ENCODE results near the gene LACTB. TPM values are rescaled to one million over a fixed set of nuclear protein-coding genes. Genes with fewer than 3 reads are reported as not detected.

LACTB gene
- total RNA-seq, 1 donor from 2014 or later, result 27.4 TPM

- Histone ChIP-seq H3K27ac (replicated peaks) (no peak overlapping the region), H3K27me3 (ENCODE audit: low read depth) (no peaks in the 10 kb centered on the region), H3K4me1 (no peaks in the 10 kb centered on the region), H3K4me3 (no peak overlapping the region), H3K9me3 (replicated peaks) (no peaks in the 10 kb centered on the region), H3K36me3 (peaks cover 12% of the 10 kb centered on the region)
- intact Hi-C loops (cut with micrococcal nuclease), result no loop called here
- no peak for DNase-seq
- no peak for TF ChIP-seq CTCF (IDR thresholded peaks at IDR 0.05; ENCODE audit: borderline replicate concordance)
These were observed 19.3 kb downstream of the LACTB start for GRCh38 chr15:63140936-63141335.

GRCh38 chr15:63145426-63145825, 23.8 kb downstream of the LACTB start:
- Histone ChIP-seq H3K27me3 (ENCODE audit: low read depth) (no peaks in the 10 kb centered on the region), H3K9me3 (replicated peaks) (no peaks in the 10 kb centered on the region), H3K36me3 (peaks cover 32% of the 10 kb centered on the region), H3K27ac (replicated peaks) (no peak overlapping the region), H3K4me1 (peaks cover 6% of the 10 kb centered on the region), H3K4me3 (no peak overlapping the region)
- TF ChIP-seq CTCF (IDR thresholded peaks at IDR 0.05; ENCODE audit: borderline replicate concordance), result no peak
- intact Hi-C loops (cut with micrococcal nuclease), result no loop called here
- no peak for DNase-seq

GRCh38 chr15:63146684-63147083, 25.0 kb downstream of the LACTB start:
- Histone ChIP-seq H3K27me3 (ENCODE audit: low read depth) (no peaks in the 10 kb centered on the region), H3K9me3 (replicated peaks) (no peaks in the 10 kb centered on the region), H3K4me1 (peaks cover 17% of the 10 kb centered on the region), H3K36me3 (peaks cover 36% of the 10 kb centered on the region), H3K27ac (replicated peaks) (no peak overlapping the region), H3K4me3 (no peak overlapping the region)
- TF ChIP-seq CTCF (IDR thresholded peaks at IDR 0.05; ENCODE audit: borderline replicate concordance), result no peak
- intact Hi-C loops (cut with micrococcal nuclease), result no loop called here
- no peak for DNase-seq

- no peak for DNase-seq
- Histone ChIP-seq H3K9me3 (replicated peaks) (no peaks in the 10 kb centered on the region), H3K27ac (replicated peaks) (no peak overlapping the region), H3K4me1 (peaks cover 56% of the 10 kb centered on the region), H3K27me3 (ENCODE audit: low read depth) (no peaks in the 10 kb centered on the region), H3K4me3 (no peak overlapping the region), H3K36me3 (peaks cover 67% of the 10 kb centered on the region)
- no peak for TF ChIP-seq CTCF (IDR thresholded peaks at IDR 0.05; ENCODE audit: borderline replicate concordance)
- intact Hi-C loops (cut with micrococcal nuclease), result loop anchor here (10.0 kb wide), 1 partner anchor 123 kb away; the partner anchor contains the start of gene APH1B
These were observed 30.0 kb downstream of the LACTB start for GRCh38 chr15:63151665-63152064.

GRCh38 chr15:63155486-63155885, 33.8 kb downstream of the LACTB start:
- intact Hi-C loops (cut with micrococcal nuclease), result loop anchor here (10.0 kb wide), 1 partner anchor 119 kb away; the partner anchor contains the start of gene APH1B
- no peak for TF ChIP-seq CTCF (IDR thresholded peaks at IDR 0.05; ENCODE audit: borderline replicate concordance)
- Histone ChIP-seq H3K27ac (replicated peaks) (peak overlapping the region; percentile 97), H3K9me3 (replicated peaks) (no peaks in the 10 kb centered on the region), H3K36me3 (peaks cover 47% of the 10 kb centered on the region), H3K4me1 (peaks cover 65% of the 10 kb centered on the region), H3K27me3 (ENCODE audit: low read depth) (no peaks in the 10 kb centered on the region), H3K4me3 (peak overlapping the region; percentile 78)
- DNase-seq, result no peak

Measured in left ventricle myocardium inferior (tissue), 1 donor.